ENCODE data around the gene CLOCK.

GRCh38 chr4:55546506-55546755 lies 278 bp downstream of the CLOCK start:
- TF ChIP-seq CTCF (IDR thresholded peaks at IDR 0.05): no peak
- no peak for TF ChIP-seq POLR2A (IDR thresholded peaks at IDR 0.05)
- no peak for TF ChIP-seq EP300 (IDR thresholded peaks at IDR 0.05)
- no peak for TF ChIP-seq POLR2AphosphoS5 (IDR thresholded peaks at IDR 0.05)

All from upper lobe of left lung (tissue), 4 donors.